Fibroblast of the aortic adventitia (primary cell): ENCODE results near the gene SMIM45. TPM values are rescaled to one million over a fixed set of nuclear protein-coding genes. Genes with fewer than 3 reads are reported as not detected.

Experiments used
- total RNA-seq: library from RNA; depleted of rRNA; stranded (reverse); fragments of >200 nt; gene quantifications from 2 replicates; pipeline ENCODE4 v1.2.3, GENCODE V29; 2012; ENCODE audit warnings: low replicate concordance

SMIM45 gene

Other genes with a start within 250 kb of the SMIM45 start
- gene CCDC134, start 151.5 kb upstream of the SMIM45 start, total RNA-seq, result 5.7 and 8.1 TPM in 2 replicates
- gene SREBF2, start 119.0 kb upstream of the SMIM45 start, total RNA-seq, result 52.8 and 112 TPM in 2 replicates
- gene SHISA8, start 37.1 kb upstream of the SMIM45 start, total RNA-seq, result not detected in 2 replicates
- gene TNFRSF13C, start 25.3 kb upstream of the SMIM45 start, total RNA-seq, result 0.08 and 0.18 TPM in 2 replicates
- 1.1 and 16.9 TPM in 2 replicates for gene CENPM, start 5.0 kb upstream of the SMIM45 start, total RNA-seq
- 0.65 TPM in 1 of 2 replicates, not detected in the other for gene SEPTIN3, start 17.3 kb downstream of the SMIM45 start, total RNA-seq
- gene WBP2NL, start 46.6 kb downstream of the SMIM45 start, total RNA-seq, result 0.18 and 1.6 TPM in 2 replicates
- 14.8 and 39.5 TPM in 2 replicates for gene NAGA, start 118.7 kb downstream of the SMIM45 start, total RNA-seq
- 18.1 and 29.8 TPM in 2 replicates for gene PHETA2, start 122.1 kb downstream of the SMIM45 start, total RNA-seq
- gene SMDT1, start 127.5 kb downstream of the SMIM45 start, total RNA-seq, result 8.0 and 10.2 TPM in 2 replicates
- 51.2 and 66.8 TPM in 2 replicates for gene NDUFA6, start 138.6 kb downstream of the SMIM45 start, total RNA-seq
- gene CYP2D6, start 178.7 kb downstream of the SMIM45 start, total RNA-seq, result not detected in 2 replicates